Sigmoid colon (tissue), 7 donors: ENCODE results near the gene RPH3AL. TPM values are rescaled to one million over a fixed set of nuclear protein-coding genes. Genes with fewer than 3 reads are reported as not detected.

Experiments used
- DNase-seq: peaks from one replicate; pipeline ENCODE4 v3.0.0-alpha.2; 2019
- H3K27ac ChIP-seq, 4 donors: fragments of 200-600 bp; sonication (generic); one replicate each; pipeline ENCODE4 v1.5.1; 2016 to 2019; ENCODE audit warnings: mild to moderate bottlenecking in 1 of 4
- H3K27me3 ChIP-seq, 3 donors: fragments of 200-600 bp; sonication (generic); one replicate each; pipeline ENCODE4 v1.5.1; 2019; ENCODE audit warnings: mild to moderate bottlenecking in 1 of 3
- H3K36me3 ChIP-seq, 4 donors: fragments of 200-600 bp; sonication (generic); one replicate each; pipeline ENCODE4 v1.5.1; 2016 to 2019
- H3K4me1 ChIP-seq, 4 donors: fragments of 200-600 bp; sonication (generic); one replicate each; pipeline ENCODE4 v1.5.1; 2017 to 2019
- H3K4me3 ChIP-seq, 4 donors: fragments of 200-600 bp; sonication (generic); one replicate each; pipeline ENCODE4 v1.5.1; 2017 to 2019; ENCODE audit warnings: mild to moderate bottlenecking in 2 of 4, moderate library complexity in 1 of 4
- H3K9me3 ChIP-seq, 4 donors: fragments of 200-600 bp in 3 of 4; sonication (generic) in 3 of 4; one replicate each; pipeline versions ENCODE4 v1.5.1 to v1.6.1; 2013 to 2019
- CTCF ChIP-seq, 4 experiments: fragments of 450-650 bp in 3 of 4; fragments of 200-600 bp in 1 of 4; IDR thresholded peaks; one replicate each; pipeline ENCODE4 v1.5.1; 2016 to 2019; ENCODE audit warnings: antibody characterized with exemption in 4 of 4, mild to moderate bottlenecking in 3 of 4, moderate library complexity in 2 of 4
- EP300 ChIP-seq, 4 donors: sonication (generic); formaldehyde crosslinking; IDR thresholded peaks; one replicate each; pipeline ENCODE4 v1.6.1; 2017; ENCODE audit warnings: antibody characterized with exemption in 4 of 4
- POLR2A ChIP-seq, 2 donors: fragments of 450-650 bp; IDR thresholded peaks; one replicate each; pipeline ENCODE4 v1.6.1; 2016; ENCODE audit warnings: antibody characterized with exemption in 2 of 2, mild to moderate bottlenecking in 2 of 2, moderate library complexity in 2 of 2
- POLR2AphosphoS5 ChIP-seq, 4 donors: sonication (generic); formaldehyde crosslinking; IDR thresholded peaks; one replicate each; pipeline ENCODE4 v1.6.1; 2017; ENCODE audit warnings: antibody characterized with exemption in 4 of 4
- WGBS, 2 donors: extraction: QIAGEN DNeasy Blood & Tissue Kit; methylation state at CpG; one replicate each; pipeline ENCODE4 v1.1.7; 2013; 5-methylcytosine and 5-hydroxymethylcytosine counted together
- intact Hi-C: fragments of 100-400 bp; cut with DNase I; formaldehyde crosslinking; loops from one replicate; pipeline ENCODE4 v1.15.1; 2023
- polyA plus RNA-seq, 3 donors: library from polyadenylated mRNA; stranded (reverse); fragments of 200-250 nt; gene quantifications; one replicate each; pipeline ENCODE4 v1.2.3, GENCODE V29; 2013
- total RNA-seq, 4 donors: library from RNA; depleted of rRNA; stranded (reverse); fragments of >200 nt; gene quantifications; one replicate each; pipeline ENCODE4 v1.1.0, GENCODE V29; 2016
- donor health status: healthy with polysubstance abuse.
- donor health status: Bipolar disorder and iron deficiency.
- donor health status: healthy.

RPH3AL gene
- total and polyA plus RNA-seq, 7 donors: 1.8 to 23.1 (median 12.7) TPM

DNA sequence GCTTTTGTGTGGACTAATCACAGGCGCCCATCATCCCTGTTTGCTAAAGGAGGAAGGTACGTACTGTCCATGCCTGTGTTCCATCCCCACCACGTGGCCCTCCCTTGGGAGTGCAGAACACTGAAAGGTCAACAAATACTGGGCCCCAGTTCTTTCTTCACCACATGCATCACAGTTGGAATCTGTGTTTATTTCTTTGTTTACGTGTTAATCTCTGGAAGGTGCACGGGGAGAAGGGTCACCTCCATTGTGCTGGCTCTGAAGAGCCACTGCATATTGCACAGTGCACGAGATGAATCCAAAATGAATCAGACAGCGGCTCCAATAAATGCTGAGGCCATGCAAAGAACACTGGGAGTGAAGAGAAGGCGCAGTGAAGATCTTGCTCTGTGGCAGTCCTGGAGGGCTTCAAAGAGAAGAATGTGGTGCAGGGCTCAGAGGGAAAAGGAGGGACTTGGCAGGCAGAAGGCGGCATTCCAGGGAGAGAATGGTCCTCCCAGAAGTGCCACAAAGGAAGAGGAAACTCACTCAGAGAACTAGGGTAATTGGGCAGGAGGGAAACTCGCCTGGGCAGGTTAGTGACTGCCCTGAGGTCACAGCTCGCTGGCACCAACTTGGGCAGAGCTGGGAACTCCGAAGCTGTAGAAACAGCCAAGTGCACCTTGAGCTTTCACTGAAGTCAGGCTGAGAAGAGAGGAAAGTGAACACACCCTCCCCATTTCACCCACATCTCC is 3.7 kb downstream of the RPH3AL start:
- no peaks in the 10 kb centered on the region for H3K27me3 ChIP-seq
- H3K9me3 ChIP-seq: no peaks in the 10 kb centered on the region
- H3K36me3 ChIP-seq: no peaks in the 10 kb centered on the region
- H3K4me1 ChIP-seq: peaks cover 0 to 15% (median 8%) of the 10 kb centered on the region in 4 donors
- peak overlapping the region; percentile 13 to 68 (median 66) for H3K27ac ChIP-seq
- H3K4me3 ChIP-seq: no peak overlapping the region
- TF ChIP-seq CTCF (IDR thresholded peaks at IDR 0.05): no peak
- peak in 1 of 4 donors; percentile 41 for TF ChIP-seq EP300 (IDR thresholded peaks at IDR 0.05)
- peak in 1 of 4 donors; percentile 34 for TF ChIP-seq POLR2AphosphoS5 (IDR thresholded peaks at IDR 0.05)
- no peak for TF ChIP-seq POLR2A (IDR thresholded peaks at IDR 0.05)
- intact Hi-C loops: no loop called here
- peak; percentile 86 for DNase-seq
- 39 to 73% methylated on average over 12 of the region's 12 CpGs for WGBS, 2 donors

DNA sequence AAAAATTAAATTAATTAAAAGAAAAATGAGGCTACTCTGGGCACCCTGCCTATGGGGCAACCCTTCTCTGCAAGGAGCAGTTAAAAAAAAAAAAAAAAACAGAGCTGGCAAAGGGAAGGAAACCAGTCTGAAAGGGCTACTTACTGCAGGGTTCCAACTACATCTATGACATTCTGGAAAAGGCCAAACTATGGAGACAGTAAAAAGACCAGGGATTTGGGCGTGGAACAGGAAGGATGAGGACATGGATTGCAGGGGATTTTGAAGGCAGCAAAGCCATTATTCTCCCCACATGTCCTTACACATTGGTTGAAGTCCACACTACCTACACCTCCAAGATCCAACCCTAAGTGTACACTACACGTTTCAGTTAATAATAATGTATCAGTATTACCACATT is 4.6 kb downstream of the RPH3AL start:
- 43 to 57% methylated on average over 2 of the region's 2 CpGs for WGBS, 2 donors
- no peak for DNase-seq
- Histone ChIP-seq H3K4me3 (no peak overlapping the region), H3K4me1 (peaks cover 0 to 15% (median 8%) of the 10 kb centered on the region in 4 donors), H3K27ac (peak overlapping the region in 2 of 4 donors; percentile 64 to 68), H3K9me3 (no peaks in the 10 kb centered on the region), H3K27me3 (no peaks in the 10 kb centered on the region), H3K36me3 (no peaks in the 10 kb centered on the region)
- intact Hi-C loops: no loop called here
- TF ChIP-seq POLR2A (IDR thresholded peaks at IDR 0.05): no peak
- TF ChIP-seq POLR2AphosphoS5 (IDR thresholded peaks at IDR 0.05): no peak
- TF ChIP-seq CTCF (IDR thresholded peaks at IDR 0.05): no peak
- no peak for TF ChIP-seq EP300 (IDR thresholded peaks at IDR 0.05)

- H3K9me3 ChIP-seq: no peaks in the 10 kb centered on the region
- no peaks in the 10 kb centered on the region for H3K27me3 ChIP-seq
- 86 to 87% methylated on average over 5 of the region's 5 CpGs for WGBS, 2 donors
- H3K36me3 ChIP-seq: no peaks in the 10 kb centered on the region
- no peak overlapping the region for H3K4me3 ChIP-seq
- intact Hi-C loops: no loop called here
- peaks cover 0 to 15% (median 8%) of the 10 kb centered on the region in 4 donors for H3K4me1 ChIP-seq
- peak overlapping the region in 2 of 4 donors; percentile 64 to 68 for H3K27ac ChIP-seq
- TF ChIP-seq POLR2A (IDR thresholded peaks at IDR 0.05) (no peak), CTCF (IDR thresholded peaks at IDR 0.05) (no peak), EP300 (IDR thresholded peaks at IDR 0.05) (no peak), POLR2AphosphoS5 (IDR thresholded peaks at IDR 0.05) (no peak)
- no peak for DNase-seq
Observed at GRCh38 chr17:347309-347899, 5.2 kb downstream of the RPH3AL start.

- peaks cover 0 to 15% (median 8%) of the 10 kb centered on the region in 4 donors for H3K4me1 ChIP-seq
- H3K27ac ChIP-seq: no peak overlapping the region
- H3K4me3 ChIP-seq: no peak overlapping the region
- no peaks in the 10 kb centered on the region for H3K9me3 ChIP-seq
- TF ChIP-seq POLR2A (IDR thresholded peaks at IDR 0.05): no peak
- TF ChIP-seq POLR2AphosphoS5 (IDR thresholded peaks at IDR 0.05): no peak
- TF ChIP-seq CTCF (IDR thresholded peaks at IDR 0.05): no peak
- TF ChIP-seq EP300 (IDR thresholded peaks at IDR 0.05): no peak
- WGBS, 2 donors: 87% methylated on average over 12 of the region's 12 CpGs
- no peaks in the 10 kb centered on the region for H3K36me3 ChIP-seq
- peaks cover 0 to 3% (median 0%) of the 10 kb centered on the region in 3 donors for H3K27me3 ChIP-seq
- intact Hi-C loops: no loop called here
- no peak for DNase-seq
Observed at GRCh38 chr17:345992-346785, 6.4 kb downstream of the RPH3AL start.
